GM08714 (cell line): Measurements from ENCODE around the gene STMND1.

Experiments
- H3K4me3 ChIP-seq: fragments of 200-500 bp; sonication (Bioruptor generic); 2 replicates; pipeline ENCODE4 v1.5.1; 2014; ENCODE audit warnings: mild to moderate bottlenecking, low read length, inconsistent platforms
- ZNF274 ChIP-seq: IDR thresholded peaks from 2 replicates; pipeline ENCODE4 v1.6.1; 2012; ENCODE audit warnings: mild to moderate bottlenecking, low read depth, low read length

The STMND1 gene

DNA sequence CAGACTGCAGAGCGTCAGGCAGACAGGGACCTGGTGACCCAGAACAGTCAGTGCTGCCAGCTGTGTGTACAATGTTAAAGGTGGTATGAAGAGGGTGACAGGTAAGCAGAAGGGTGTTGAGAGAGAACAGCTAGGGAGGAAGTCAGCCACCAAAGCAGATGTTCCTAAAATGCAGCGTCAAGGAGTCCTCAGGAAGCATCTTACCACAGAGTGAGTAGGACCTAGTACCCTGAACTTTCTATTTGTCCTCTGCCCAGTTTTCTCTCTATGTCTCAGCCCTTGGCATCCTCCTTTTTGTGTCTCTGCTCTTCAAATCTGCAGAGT, 14.2 kb downstream of the STMND1 start:
- TF ChIP-seq ZNF274: no peak

DNA sequence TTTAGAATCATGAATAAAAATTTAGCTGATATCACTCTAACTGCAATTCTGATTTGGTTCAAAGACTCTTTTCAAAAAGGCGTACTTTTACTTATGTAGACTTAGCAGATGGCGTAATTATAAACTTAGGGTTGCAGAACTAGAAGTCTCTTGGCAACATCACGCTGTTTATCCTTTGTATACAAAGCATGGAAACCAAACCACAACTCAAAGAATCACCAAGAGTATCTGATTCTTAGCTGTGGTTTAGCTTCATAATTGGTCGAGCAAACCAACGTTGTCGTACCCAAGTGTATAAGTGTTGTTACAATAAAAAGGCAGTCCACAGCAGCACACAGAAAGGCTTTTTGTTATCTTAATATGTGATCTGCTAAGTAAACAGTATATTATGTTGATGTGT, 18.2 kb downstream of the STMND1 start:
- no peak for TF ChIP-seq ZNF274
- no peak overlapping the region for H3K4me3 ChIP-seq

More for the DNA sequence above, 14.2 kb downstream of the STMND1 start:
- no peak overlapping the region for H3K4me3 ChIP-seq

DNA sequence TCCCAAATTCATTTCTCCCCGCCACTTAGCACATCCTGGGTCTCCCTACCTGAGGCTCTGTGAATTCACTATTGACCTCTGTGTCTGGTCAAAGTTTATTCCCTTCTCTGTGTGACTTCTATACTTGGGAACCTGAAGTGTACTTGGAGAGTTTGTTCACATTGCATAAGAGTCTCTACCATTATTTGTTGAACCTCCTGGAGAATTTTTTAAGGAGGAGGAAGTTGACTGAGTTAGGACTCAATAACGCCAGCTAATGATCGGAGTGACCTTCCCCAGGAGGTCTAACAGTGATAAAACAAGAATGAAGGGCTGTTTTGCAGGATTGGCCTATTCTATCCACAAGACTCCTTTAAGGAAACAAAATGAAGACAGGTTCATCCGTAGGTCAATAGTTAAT, 23.6 kb downstream of the STMND1 start:
- no peak overlapping the region for H3K4me3 ChIP-seq
- no peak for TF ChIP-seq ZNF274

DNA sequence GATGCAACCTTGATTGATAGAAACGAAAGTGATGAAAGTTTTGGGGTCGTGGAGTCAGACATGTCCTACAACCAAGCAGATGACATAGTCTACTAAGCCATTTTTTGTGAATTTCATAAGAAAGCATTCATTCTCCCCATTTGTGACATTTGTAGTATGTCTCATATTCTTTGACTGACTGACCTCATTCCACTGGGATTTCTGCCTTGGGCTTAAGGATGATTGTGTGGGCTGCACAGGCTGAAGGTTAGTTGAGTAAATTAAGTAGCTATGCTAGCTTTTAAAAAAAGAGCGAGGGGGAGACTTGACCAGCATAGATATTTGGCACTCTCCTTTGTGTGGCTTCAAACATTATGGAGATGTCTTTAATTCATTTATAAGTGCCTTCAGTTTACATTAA, 28.9 kb downstream of the STMND1 start:
- H3K4me3 ChIP-seq: no peak overlapping the region
- no peak for TF ChIP-seq ZNF274

DNA sequence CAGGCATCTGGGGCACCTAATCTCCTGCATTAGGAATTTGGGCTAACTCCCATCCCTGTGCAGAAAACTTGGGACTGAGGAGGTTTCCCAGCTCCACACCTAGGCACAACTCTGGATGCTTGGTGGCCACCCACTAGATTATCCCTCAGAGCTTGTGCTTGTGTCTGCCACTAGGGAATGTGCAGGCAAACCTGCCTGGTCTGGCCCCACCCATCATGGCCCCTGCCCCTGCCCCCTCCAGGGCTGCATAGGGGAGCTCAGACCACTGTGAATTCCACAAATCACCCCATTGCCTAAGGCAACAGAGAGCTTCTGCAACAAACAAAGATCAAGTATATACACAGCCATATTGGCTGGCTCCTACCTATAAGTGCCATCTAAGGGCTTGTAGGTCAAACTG, 31.1 kb downstream of the STMND1 start:
- no peak for TF ChIP-seq ZNF274
- no peak overlapping the region for H3K4me3 ChIP-seq

DNA sequence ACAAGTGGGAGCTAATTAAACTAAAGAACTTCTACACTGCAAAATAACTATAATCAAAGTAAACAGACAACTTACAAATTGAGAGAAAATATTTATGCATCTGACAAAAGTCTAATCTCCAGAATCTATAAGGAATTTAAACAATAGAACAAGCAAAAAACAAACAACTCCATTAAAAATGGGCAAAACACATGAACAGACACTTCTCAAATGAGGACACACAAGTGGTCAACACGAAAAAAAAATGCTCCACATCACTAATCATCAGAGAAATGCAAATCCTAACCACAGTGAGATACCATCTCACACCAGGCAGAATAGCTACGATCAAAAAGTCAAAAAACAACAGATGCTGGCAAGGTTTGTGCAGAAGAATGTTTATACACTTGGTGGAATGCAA, 36.2 kb downstream of the STMND1 start:
- TF ChIP-seq ZNF274: no peak
- no peak overlapping the region for H3K4me3 ChIP-seq

DNA sequence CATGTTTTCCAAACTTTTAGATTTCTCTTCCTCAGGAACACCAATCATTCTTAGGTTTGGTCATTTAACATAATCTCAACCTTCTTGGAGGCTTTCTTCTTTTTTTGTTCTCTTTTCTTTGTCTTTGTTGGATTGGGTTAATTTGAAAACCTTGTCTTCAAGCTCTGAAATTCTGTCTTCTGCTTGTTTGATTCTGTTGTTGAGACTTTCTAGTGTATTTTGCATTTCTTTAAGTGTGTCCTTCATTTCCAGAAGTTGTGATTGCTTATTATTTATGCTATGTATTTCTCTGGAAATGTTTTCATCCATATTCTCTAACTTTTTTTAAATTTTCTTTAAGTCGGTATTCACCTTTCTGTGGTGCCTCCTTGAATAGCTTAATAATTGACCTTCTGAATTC, 42.2 kb downstream of the STMND1 start:
- TF ChIP-seq ZNF274: no peak
- no peak overlapping the region for H3K4me3 ChIP-seq

DNA sequence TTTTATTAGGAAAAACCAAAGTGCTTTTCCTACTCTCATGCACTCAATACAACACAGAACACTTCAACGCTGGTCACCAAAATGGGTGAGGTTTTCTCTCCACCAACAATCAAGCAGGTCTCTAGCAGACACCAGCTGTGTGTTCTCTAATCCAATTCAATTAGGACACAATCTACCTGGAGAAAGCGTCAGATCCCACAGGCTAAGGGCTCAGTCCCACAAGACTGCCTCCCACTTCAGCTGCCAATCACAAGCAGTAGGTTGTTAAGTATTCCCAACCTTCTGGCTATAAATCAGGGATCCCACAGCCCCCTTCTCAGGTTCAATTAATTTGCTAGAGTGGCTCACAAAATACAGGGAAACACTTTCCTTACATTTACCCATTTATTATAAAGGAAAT, 47.7 kb downstream of the STMND1 start:
- no peak overlapping the region for H3K4me3 ChIP-seq
- TF ChIP-seq ZNF274: no peak

DNA sequence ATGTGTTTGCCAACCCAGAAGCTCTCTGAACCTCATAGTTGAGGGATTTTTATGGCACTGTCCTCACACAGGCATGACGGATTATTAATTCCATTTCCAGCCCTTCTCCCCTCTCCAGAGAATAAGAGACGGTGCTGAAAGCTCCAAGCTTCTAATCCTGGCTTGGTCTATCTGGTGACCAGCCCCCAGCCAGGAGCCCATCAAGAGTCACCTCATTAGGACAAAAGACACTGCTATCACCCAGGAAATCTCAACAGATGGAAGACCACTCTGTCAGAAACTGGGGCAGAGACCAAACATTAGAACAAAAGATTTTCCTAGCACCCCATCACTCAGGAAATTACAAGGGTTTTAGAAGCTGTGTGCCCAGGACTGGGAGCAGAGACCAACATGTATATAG, 48.2 kb downstream of the STMND1 start:
- no peak for TF ChIP-seq ZNF274
- no peak overlapping the region for H3K4me3 ChIP-seq

DNA sequence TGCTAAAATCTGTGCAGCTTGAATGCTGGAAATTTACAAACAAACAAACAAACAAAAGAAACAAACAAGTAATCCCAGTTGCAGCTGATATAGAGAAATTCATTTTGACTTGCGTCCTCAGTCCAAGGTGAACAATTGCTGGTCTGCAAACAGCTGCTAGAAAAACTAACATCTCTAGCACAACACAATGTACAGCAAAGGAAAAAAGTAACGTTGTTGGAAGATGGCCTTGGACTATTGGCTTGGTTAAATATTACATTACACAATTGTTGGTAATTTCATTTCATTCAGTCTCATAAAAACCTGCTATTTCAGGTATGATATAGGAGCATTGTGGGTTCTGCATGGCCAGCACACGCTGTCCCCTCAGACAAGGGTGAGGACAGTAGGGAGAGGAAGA, 50.0 kb downstream of the STMND1 start:
- no peak overlapping the region for H3K4me3 ChIP-seq
- TF ChIP-seq ZNF274: no peak

DNA sequence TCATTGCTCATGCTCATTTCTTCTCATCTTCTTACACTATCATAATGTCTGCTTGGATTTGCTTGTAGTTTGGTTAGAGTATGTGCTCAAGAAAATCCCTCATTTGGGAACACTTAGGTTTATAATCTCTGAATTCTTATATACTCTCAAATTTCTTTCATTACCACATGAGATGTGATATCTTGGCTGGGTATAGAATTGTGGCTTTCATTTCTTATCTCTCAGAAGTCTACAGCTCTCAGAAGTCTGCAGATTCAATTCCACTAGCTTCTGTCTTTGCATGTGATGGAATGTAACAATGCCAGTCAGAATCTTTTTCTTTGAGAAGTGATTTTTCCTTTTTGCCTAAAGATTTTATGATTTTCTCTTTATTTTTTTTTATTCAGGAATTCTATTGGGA, 50.9 kb downstream of the STMND1 start:
- no peak overlapping the region for H3K4me3 ChIP-seq
- TF ChIP-seq ZNF274: no peak

DNA sequence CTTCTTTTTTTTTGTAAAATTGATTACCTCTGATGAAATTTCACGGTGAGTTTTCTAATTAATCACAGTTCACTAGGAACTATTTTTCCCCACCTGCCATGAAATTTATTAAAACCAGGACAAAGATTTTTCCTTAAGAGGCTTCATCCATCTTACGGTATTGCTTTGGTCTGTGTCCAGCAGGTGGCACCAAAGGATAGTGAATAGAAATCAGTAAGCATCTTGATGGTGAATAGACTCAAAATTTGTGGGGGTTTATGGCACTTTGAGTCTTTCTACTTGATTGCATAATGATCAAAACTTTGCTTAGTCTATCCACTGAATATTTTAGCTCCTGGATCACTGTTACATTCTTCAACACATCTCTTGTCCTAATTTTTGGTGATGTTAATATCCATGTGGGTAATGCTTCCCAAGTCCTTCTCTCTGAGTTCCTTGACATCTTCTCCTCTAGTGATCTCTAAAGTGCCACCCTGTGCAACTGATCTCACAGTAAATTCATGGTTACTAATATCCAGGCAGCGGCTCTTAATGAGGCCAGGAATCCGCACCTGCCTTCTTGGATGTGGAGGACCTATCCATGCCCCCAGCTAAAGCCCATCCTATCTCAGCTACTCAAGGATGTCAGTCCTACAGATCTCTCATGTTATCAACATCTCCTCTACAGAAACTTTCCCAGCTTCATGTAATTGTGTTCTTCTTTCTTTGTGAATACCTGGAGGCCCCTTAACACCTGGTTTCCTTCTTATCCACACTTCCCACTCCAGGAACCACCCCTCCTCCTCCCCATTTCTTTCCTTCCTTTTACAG, 54.5 kb downstream of the STMND1 start:
- TF ChIP-seq ZNF274: no peak
- H3K4me3 ChIP-seq: no peak overlapping the region

DNA sequence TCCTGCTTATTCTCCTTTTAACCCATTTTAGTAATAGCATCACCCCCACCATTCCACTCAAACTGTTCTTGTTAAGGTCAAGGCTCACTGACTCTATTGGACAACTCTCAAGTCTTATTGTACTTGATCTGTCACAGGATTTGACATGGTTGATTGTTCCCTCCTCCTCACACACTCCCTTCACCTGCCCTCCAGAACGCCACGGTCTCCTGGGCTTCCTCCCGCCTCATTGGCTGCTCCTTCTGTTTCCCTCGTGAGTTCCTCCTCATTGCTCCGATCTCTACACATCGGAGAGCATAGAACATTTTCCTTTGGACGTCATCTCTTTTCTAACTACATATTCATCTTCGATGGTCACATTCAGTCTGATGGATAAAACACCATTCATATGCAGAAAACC, 55.1 kb downstream of the STMND1 start:
- TF ChIP-seq ZNF274: no peak

DNA sequence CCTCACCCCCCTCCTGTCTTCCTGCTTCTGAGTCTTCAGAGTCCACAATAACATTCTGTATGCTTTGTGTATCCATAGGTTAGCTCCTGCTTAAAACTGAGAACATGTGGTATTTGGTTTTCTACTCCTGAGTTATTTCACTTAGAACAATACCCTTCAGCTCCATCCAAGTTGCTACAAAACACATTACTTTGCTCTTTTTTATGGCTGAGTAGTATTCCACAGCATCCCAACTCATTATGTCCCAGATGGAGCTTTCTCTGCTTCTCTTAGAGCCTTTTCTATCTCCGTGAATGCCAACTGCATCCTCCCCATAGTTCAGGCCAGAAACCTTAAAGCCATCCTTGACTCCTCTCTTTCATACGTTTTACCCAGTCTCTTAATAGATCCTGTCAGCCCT, 55.8 kb downstream of the STMND1 start:
- no peak overlapping the region for H3K4me3 ChIP-seq
- TF ChIP-seq ZNF274: no peak

More for the DNA sequence above, 55.1 kb downstream of the STMND1 start:
- H3K4me3 ChIP-seq: no peak overlapping the region

DNA sequence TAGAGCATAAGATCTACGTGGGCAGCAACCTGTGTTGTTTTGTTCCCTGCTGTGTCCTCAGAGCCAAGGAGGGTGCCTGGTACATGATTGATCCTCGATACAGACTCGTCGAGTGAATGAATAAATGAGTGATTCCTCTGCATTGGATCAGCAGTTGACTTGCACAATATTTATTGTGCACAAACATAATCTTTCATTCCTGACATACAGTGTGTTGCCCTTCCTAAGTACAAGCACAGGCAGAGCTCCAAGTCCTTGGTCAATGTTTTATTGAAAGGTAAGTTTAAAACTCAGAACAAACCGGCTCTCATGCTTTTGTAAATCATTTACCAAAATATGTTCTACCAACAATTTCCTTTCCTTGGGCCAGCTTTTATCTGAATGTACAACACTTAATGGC, 57.4 kb downstream of the STMND1 start:
- H3K4me3 ChIP-seq: no peak overlapping the region
- TF ChIP-seq ZNF274: no peak

DNA sequence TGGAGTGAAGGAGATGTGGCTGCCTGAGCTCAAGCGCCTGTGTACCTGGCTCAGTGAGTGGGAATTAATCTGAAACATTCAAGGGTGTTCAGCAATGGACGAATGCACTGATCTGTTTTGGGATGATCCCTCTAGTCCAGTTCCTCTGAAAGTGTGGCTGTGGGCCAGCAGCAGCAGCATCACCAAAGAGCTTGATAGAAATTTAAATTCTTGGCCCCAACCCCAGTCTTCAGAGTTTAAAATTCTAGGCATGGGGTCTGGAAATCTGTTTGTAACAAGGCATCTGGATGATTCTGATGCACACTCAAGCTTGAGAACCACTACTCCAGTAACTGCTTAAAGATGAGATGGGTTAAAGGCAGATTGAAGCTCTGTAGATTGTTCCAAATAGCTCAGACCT, 59.2 kb downstream of the STMND1 start:
- no peak for TF ChIP-seq ZNF274
- no peak overlapping the region for H3K4me3 ChIP-seq
